Activated CD4-positive, alpha-beta T cell treated with anti-CD3 and anti-CD28 coated beads, Interleukin-2, amount 50 U/mL, for 48 hours (primary cell): ENCODE results near the gene COX8C.

ENCODE experiments used
- DNase-seq, 2 experiments: peaks; one replicate each; pipeline ENCODE4 v3.0.0-alpha.2; 2020

Gene COX8C, protein sequence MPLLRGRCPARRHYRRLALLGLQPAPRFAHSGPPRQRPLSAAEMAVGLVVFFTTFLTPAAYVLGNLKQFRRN

DNA sequence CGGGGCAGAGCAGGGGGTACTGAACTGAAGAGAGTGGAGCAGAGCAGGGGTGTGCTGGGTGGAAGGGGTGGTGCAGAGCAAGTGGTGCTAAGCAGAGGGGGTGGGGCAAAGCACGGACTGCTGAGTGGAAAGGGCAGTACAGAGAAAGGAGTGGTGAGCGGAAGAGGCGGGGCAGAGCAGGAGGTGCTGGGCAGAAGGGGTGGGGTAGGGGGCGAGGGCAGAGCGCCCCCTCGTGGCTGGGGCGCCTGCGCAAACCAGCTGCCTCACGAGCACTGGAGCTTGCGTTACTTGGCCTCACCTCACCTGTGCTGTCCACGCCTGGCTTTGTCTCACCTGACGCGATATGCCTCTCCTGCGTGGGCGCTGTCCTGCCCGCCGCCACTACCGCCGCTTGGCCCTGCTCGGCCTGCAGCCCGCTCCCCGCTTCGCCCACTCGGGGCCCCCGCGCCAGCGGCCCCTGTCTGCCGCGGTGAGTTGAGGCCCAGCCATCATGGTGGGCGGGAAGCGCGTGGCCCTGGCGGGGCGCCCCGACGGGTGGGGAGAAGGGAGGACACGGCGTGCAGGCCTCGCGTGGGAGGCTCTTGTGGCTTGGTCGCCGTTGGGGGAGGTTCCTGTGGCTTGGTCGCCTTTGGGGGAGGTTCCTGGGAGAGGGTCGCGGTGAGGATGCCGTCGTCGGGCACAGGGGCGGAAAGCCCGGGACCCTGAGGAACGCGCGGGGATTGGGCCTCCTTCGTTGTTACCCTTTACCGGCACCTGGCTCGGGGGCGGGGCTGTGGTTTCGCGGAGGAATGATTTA is at the start of gene COX8C:
Gene COX8C, plus strand, starts transcription at position 257 of the 796 bp plus-strand sequence. Its CDS starts 87 bp downstream, at position 344.
- DNase-seq = no peak

DNA sequence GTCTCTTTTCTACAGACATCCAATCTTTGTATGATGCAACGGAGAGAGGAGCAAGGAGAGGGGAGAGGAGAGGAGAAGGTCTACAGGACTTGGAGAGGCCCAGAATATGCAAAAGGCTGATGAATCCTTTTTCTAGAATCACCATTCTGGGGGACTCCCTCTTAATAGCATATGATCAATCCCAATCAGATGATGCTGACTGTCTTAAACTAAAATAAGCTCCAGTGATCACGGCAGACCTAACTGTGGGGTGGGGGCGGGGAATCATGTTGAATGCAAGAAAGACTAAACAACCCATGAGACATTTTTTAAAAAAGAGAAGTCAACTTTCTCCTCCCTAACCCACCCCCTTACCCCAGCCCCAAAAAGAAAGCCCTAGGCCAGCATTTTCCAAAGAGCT is 47.6 kb upstream of the COX8C start:
- DNase-seq = no peak

DNA sequence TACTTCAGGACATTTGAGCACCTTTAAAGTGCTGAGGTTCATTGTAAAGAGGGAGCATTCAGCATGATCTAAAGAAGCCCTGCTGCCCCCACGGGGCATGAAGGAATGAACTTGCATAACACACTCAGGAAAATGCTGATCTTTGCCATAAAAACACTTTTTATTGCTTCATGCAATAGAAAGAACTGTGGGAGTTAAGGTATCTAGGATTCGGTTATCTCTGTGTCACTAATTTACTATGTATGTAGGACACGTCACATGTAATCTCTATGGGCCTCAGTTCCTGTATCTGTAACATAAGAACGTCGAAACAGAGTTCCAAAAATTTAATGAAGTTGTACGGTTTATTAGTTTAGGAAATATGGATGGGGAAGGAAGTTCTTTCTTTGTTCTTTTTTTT is 47.1 kb upstream of the COX8C start:
- no peak for DNase-seq

DNA sequence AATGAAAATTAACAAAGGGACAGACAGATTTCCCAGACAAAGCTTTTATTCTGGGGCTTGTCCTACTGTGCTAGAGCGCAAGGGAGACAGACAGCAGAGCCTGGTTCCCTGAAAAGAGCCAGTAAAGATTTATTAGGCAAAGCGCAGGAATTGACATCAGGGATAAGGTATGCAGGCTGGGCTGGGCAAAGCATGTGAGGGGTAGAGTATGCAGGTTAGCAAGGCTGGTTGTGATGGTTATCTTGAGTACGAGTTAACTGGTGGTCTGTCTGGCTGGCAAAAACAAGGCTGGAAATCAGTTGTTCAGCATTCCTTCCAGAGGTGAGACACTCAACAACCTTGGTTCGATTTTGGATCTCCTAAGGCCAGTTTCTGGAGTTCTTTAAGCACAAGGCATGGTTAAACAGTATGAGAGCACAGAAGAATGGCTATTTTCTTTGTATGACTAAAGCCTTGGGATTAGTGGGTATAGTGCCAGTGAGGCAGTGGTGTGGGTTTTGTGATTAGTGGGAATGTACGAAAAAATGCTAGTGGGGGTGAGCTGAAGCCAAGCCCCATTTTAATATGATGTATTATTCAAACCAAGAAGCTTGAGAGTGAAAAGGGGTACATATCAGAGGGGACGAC is 45.0 kb upstream of the COX8C start:
- no peak for DNase-seq

DNA sequence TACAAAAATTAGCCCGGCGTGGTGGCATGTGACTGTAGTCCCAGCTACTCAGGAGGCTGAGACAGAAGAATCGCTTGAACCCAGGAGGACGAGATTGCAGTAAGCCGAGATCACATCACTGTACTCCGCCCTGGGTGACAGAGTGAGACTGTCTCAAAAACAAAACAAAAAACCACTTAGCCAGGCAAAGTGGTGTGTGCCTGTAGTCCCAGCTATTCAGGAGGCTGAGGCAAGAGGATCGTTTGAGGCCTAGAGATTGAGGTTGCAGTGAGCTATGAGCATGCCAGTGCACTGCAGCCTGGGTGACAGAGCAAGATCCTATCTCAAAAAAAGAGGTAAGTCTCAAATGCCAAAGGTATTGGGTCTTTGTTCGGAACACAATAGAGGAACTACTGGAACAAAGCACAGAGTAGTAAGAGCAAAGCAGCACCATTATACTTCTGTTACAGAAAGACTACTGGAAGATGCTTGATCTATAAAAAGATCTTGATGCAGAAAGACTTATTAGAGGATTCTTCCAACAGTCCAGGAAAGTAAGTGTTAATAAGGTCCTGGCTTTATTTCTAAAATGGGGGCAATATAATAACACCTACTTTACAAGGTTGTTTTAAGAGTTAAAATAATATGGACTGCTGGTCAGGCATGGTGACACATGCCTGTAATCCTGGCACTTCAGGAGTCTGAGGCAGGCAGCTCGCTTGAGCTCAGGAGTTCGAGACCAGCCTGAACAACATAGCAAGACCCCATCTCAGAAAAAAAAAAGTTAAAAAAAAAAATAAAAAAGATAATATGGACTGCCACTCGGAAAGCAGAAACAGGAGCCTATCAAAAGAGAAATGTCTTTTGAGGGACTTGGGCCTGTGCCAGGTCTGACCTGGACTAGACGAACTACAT is 44.0 kb upstream of the COX8C start:
- DNase-seq = no peak

DNA sequence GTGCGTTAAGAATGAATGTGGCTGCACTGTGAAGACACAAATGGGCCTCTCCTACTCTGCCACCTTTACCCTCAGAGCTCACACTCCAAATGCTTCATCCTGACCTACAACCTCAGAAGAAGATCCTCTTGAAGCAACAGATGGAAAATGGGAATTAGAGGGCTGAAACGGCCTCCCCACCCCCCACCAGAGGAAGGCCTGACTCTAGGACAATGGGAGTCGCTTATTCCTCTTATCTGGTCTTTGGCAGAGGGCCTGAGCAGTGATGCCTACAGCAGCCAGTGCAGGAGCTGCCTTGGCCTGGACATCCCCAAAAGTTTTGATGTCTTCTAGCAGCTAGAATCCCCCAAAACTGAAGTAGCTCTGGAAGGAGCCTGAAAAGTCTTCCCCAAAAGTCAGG is 43.3 kb upstream of the COX8C start:
- no peak for DNase-seq

DNA sequence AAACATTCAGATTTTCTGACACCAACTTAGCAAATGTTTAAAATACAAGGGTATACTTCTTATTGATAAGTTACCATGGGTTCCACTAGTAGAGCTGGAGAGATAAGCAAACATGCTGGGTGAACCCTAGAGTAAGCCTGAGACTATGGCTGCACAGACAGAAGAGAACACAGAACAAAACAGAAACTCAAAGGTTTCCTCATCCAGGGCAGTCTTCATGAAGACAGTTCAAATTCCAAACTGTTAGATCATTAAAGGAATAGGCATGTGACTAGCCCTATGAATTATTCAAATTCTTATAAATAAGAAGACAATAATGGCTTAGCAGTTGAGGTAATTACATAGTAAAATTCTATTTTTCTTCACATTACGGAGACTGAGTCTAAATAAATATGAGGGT is 42.2 kb upstream of the COX8C start:
- DNase-seq = no peak

DNA sequence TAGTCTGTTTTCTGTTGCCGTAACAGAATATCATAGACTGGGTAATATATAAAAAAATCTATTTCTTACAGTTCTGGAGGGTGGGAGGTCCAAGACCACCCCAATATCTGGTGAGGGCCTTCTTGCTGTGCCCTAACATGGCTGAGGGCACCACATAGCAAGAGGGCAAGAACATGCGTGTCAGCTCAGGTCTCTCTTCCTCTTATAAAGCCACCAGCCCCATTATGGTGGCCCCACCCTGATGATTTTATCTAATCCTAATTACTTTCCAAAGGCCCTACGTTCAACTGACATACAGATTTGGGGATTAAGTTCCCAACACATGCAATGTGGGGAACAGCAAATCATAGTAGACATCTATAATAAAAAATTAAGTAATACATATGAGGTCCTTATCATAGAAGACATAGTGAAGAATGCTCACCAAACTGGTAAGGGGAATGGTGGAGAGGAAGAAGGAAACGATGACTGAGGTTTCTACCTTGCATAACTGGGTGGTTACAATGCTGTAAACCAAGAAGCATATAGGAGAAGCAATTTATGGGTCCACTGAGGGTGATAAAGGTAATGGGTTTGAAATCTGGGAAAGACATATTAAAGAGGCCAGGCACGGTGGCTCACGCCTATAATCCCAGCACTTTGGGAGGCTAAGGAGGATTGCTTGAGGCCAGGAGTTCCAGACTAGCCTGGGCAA is 41.1 kb upstream of the COX8C start:
- no peak for DNase-seq

DNA sequence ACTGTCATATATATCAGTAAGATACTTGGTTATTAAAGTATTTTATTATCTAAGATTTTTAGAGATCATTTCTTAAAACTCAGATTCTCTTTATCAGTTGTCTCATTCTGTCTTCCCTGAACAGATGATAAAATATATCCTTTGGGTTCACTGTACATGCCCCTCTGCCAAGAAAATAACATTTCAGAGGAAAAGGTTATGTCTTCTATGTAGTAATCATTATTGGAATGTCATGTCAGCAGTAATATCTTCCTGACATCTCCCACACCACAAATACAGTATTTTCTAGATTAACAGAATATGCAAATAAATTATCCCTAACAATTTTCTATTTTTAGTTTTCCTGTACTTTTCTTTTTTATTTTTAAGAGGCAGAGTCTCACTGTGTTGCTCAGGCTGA is 40.2 kb upstream of the COX8C start:
- no peak for DNase-seq

DNA sequence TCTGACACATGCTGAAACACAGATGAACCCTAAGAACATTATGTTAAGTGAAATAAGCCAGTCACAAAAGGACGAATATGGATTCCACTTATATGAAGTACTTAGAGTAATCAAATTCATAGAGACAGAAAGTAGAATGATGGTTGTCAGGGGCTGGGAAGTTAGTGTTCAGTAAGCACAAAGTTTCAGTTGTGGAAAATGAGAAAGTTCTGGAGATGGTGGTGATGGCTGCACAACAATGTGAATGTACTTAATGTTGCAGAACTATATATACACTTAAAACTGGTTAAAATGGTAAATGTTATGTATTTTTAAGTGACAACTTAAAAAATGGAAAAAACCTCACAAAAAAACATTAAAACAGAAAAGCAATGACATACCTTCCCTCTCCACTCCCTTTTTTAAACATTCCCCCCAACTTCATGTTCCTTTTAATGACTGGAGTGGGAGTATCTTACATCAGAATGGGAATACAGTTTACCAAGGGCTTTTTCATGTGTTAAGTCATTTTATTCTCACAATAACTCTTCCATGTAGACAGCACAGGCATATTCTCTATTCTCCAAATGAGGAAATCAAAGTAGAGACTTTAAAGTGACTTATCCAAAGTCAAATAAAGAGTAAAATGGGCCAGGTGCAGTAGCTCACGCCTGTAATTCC is 38.2 kb upstream of the COX8C start:
- no peak for DNase-seq

DNA sequence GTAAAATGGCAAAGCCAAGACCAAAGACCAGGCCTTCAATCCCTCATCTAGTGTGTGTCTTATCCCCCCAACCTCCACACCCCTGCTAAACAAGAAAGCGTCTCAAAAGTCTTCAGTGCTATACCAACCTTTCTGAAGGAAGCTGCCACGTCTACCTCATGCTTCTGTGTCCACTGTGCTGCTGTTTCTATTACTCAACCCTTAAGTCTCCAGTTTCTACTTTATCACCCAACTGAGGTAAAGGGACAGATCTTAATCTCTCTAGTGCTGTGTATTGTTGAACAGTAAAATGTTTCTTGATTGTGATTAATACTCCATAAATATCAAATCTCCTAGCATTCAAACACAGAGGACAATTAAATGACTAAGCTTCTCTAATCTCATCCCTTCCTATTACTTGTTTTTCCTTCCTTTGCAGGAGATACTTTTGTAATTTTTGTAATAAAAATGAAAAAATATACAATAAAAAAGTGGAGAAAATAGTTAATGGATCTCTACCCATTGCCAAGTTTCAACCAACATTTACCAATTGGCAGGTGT is 37.5 kb upstream of the COX8C start:
- DNase-seq = no peak

DNA sequence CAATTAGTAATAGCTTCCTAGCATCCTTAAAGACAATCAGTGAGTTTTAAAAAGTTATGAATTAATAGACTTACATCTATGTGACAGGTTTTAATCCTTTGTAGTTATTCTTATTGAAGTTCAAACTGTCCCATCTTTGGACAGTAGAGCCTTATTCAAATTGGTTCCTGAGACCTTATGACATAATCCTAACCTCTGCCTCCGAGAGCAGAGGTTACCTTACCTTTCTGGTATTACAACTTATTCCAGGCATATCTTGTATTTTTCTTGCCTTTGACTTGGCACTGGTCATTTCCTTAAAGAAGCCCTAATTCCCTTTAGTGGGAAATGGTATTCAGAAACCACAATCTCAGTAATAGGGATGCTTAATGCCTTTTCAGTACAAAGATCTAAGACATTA is 35.9 kb upstream of the COX8C start:
- DNase-seq = no peak

DNA sequence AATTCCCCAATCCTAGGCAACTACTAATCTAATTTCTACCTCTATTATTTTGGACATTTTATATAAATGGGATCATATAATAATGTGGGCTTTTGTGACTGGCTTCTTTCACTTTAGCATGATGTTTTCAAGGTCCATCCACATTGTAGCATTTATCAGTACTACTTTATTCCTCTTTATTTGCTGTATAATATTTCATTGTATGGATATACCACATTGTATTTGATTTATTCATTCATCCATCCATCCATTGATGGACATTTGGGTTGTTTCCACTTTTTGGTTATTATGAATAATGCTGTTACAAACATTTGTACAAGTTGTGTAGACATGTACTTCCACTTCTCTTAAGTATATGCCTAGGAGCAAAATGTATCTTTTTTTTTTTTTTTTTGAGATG is 31.4 kb upstream of the COX8C start:
- no peak for DNase-seq

DNA sequence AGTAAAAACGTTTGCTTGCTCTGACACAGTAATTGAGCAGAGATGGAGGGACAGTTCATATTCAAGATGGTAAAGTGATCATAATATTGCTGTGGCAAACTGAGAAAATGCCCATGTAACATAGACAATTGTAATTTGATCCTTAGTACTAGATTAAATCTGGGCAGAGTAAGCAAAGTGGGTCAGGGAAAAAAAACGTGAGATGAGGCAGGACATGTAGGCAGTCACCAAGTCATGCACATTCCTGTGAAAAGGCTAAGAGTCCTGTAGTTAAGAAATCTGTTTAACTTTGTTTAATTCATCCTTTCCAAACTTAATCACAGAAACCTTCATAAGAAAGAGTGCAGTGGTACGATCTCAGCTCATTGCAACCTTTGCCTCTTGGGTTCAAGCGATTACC is 30.3 kb upstream of the COX8C start:
- no peak for DNase-seq

DNA sequence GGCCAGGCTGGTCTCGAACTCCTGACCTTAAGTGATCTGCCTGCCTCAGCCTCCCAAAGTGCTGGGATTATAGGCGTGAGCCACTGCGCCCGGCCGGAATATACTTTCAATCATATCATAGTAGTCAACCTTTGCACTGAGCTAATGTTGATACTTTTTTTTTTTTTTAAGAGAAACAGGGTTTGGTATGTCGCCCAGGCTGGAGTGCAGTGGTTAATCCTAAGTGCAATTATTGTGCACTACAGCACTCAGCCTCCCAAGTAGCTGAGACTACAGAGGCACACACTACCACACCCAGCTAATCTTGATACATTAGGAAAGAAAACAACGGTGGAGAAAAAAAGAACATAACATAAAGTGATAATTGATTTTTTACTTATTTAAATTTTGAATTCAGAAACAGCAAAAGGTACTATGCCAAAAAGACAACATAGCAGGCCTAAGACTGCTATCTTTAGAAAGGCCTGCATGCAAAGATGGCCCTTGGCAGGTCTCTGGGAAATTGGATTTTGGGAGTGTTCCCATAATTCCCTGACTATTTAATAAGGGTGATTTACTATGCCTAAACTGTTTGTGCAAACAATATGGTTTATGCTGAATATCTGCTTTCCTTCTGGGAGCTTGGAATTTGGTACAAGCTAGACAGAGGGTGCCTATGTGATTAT is 29.6 kb upstream of the COX8C start:
- no peak for DNase-seq

DNA sequence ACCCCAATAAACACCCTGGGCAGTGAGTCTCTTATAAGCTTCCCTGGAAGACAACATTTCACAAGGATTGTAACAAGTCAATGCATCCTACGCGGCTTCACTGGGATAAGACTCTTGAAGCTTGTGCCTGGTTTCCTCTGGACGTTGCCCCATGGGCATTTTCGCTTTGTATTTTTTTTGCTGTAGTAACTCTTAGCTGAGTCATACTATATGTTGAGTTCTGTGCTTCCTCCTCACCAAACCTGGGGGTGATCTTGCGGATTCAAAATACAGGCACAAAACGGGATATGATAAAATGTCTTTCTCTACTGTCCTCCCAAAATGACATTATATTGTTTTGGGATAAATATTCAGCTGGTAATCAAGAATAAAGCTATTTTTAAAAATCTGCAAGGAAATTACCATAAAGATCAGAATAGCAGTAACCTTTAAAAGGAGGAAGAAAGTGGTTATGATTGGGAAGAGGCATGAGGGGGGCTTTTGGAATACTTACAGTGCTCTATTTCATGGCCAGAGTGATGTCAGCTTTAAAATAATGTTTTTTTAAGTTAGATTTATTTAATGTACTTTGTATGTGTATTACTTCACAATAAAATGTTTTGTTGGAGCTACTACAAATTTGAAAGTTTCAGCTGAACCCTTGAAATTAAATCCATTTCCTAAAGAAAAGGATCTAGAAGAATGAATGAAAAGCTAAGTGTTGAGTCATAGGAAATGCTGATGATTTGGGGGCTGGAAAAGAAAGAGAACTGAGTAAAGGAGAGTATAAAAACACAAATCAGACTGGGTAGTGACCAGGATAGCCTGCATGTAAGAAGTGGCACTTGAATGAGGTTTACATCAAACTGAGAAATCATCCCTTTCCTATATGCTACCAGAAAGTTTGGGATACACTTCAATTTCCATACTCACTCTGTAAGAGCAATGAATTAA is 28.8 kb upstream of the COX8C start:
- DNase-seq = no peak

DNA sequence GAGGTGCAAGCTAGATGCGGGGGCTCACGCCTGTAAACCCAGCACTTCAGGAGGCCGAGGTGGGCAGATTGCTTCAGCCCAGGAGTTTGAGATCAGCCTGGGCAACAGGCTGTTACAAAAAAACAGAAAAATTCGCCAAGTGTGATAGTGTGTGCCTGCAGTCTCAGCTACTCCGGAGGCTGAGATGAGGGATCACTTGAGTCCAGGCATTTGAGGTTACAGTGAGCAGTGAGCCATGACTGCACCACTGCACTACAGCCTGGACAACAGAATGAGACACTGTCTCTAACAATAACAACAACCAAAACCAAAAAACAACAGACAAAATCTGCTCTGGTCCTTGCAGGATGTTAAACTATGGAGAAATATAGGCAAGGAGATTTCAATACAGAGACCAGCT is 28.1 kb upstream of the COX8C start:
- DNase-seq = no peak

DNA sequence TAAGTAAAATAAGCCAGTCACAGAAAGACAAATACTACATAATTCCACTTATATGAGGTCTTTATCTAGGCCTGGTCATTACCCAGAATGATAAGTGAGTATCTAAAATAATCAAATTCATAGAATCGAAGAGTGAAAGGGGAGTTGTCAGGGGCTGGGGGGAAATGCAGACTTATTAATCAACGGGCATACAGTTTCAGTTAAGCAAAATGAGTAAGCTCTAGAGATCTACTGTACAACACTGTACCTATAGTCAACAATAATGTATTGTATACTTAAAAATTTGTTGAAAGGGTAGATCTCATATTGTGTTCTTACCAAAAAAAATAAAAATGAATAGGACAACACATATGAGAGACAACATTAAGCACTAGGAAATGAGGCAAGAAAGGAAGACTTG is 27.5 kb upstream of the COX8C start:
- no peak for DNase-seq

DNA sequence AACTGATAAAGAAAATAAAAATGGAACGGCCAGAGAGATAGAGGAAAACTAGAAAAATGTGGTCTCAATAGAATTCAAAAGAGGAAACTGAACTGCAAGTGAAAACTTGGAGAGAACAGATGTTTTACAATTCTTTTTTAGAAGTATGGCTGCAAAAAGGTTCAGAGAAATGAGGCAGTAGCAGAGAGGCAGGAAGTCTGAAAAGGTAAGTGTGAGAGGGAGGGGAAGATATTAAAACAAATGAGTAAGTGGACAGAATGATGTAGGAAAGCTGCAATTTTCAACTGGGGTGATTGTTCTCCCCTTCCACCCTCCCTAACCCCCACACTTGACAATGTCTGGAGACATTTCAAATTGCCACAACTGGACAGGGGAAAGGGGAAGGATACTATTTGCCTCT is 27.0 kb upstream of the COX8C start:
- no peak for DNase-seq

DNA sequence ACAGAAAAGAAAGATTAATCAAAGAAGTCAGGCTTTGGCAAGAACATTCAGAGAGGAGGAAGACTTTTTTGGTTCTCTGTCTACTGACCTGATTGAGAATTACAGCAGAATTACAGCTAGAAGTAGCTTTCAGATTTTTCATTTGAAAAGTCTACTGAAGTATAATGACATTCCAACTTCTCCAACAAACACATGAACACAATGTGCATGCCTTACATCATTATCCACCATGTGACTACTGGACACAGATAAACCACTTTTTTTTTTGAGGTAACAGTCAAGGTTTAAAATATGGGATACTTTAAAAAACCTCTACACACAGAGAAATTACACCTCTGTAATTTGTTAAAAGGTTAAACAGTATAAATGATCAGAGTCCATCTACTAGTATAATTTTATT is 26.5 kb upstream of the COX8C start:
- DNase-seq = no peak
